Neural progenitor cell (in vitro differentiated cells): ENCODE results near the gene RNGTT. TPM values are rescaled to one million over a fixed set of nuclear protein-coding genes. Genes with fewer than 3 reads are reported as not detected.

ENCODE experiments used
- DNase-seq: peaks from one replicate; pipeline ENCODE4 v3.0.0-alpha.2; 2016; ENCODE audit warnings: low spot score
- H2AFZ ChIP-seq: fragments of 200-600 bp; sonication (generic); replicated peaks from 2 replicates; pipeline ENCODE4 v1.6.1; 2016; ENCODE audit warnings: antibody characterized with exemption
- H3F3A ChIP-seq: fragments of 200-600 bp; sonication (generic); 2 replicates; pipeline ENCODE4 v1.6.1; 2016; ENCODE audit warnings: antibody characterized with exemption, low read depth
- H3K27ac ChIP-seq: fragments of 200-600 bp; sonication (generic); 2 replicates; pipeline ENCODE4 v1.5.1; 2016; ENCODE audit warnings: mild to moderate bottlenecking
- H3K27me3 ChIP-seq: fragments of 200-600 bp; sonication (generic); 2 replicates; pipeline ENCODE4 v1.6.1; 2016; ENCODE audit warnings: mild to moderate bottlenecking, moderate library complexity
- H3K36me3 ChIP-seq: fragments of 200-600 bp; sonication (generic); 2 replicates; pipeline ENCODE4 v1.5.1; 2016
- H3K4me1 ChIP-seq: fragments of 200-600 bp; sonication (generic); 2 replicates; pipeline ENCODE4 v1.6.1; 2016; ENCODE audit warnings: mixed run types
- H3K4me2 ChIP-seq: fragments of 200-600 bp; sonication (generic); 2 replicates; pipeline ENCODE4 v1.6.1; 2016
- H3K4me3 ChIP-seq: fragments of 200-600 bp; sonication (generic); 2 replicates; pipeline ENCODE4 v1.5.1; 2016
- H3K79me2 ChIP-seq: fragments of 200-600 bp; sonication (generic); 2 replicates; pipeline ENCODE4 v1.6.1; 2016; ENCODE audit warnings: low read depth
- H3K9ac ChIP-seq: fragments of 200-600 bp; sonication (generic); 2 replicates; pipeline ENCODE4 v1.6.1; 2016
- H3K9me3 ChIP-seq: fragments of 200-600 bp; sonication (generic); 2 replicates; pipeline ENCODE4 v1.5.1; 2016; ENCODE audit warnings: low read depth
- H4K20me1 ChIP-seq: fragments of 200-600 bp; sonication (generic); 2 replicates; pipeline ENCODE4 v1.6.1; 2016; ENCODE audit warnings: low read depth
- H3K27ac Mint-ChIP-seq: 3 replicates; pipeline ENCODE4 v1.8.0; 2021; ENCODE audit warnings: mixed read lengths
- H3K27me3 Mint-ChIP-seq: 2 replicates; pipeline ENCODE4 v1.8.0; 2022; ENCODE audit warnings: low read depth, mild to moderate bottlenecking, inconsistent platforms, moderate library complexity, mixed read lengths; ENCODE audit not compliant: insufficient read depth
- H3K36me3 Mint-ChIP-seq: 3 replicates; pipeline ENCODE4 v1.8.0; 2021; ENCODE audit warnings: mixed read lengths
- H3K4me1 Mint-ChIP-seq: 3 replicates; pipeline ENCODE4 v1.8.0; 2021; ENCODE audit warnings: mixed read lengths
- H3K4me3 Mint-ChIP-seq: 3 replicates; pipeline ENCODE4 v1.8.0; 2021; ENCODE audit warnings: mild to moderate bottlenecking, moderate library complexity, mixed read lengths
- H3K9me3 Mint-ChIP-seq: 3 replicates; pipeline ENCODE4 v1.8.0; 2020; ENCODE audit warnings: mixed read lengths
- CTCF ChIP-seq: fragments of 200-600 bp; sonication (generic); IDR thresholded peaks from 2 replicates; pipeline ENCODE4 v1.5.1; 2017; ENCODE audit warnings: antibody characterized with exemption, mild to moderate bottlenecking
- EZH2 ChIP-seq: fragments of 200-600 bp; sonication (generic); IDR thresholded peaks from 2 replicates; pipeline ENCODE4 v1.6.1; 2017; ENCODE audit warnings: antibody characterized with exemption, mild to moderate bottlenecking, moderate library complexity
- EZH2phosphoT487 ChIP-seq: fragments of 200-600 bp; sonication (generic); IDR thresholded peaks from 2 replicates; pipeline ENCODE4 v1.6.1; 2017; ENCODE audit warnings: antibody characterized with exemption
- total RNA-seq: library from RNA; depleted of rRNA; stranded (reverse); fragments of >200 nt; gene quantifications from 2 replicates; pipeline ENCODE4 v1.2.3, GENCODE V29; 2015; ENCODE audit warnings: low replicate concordance

Gene RNGTT
- total RNA-seq, 1 donor from 2014 or later = 71.7 TPM

- Mint-ChIP-seq H3K27me3 (no peaks in the 10 kb centered on the region), H3K9me3 (peaks cover 40% of the 10 kb centered on the region), H3K4me3 (no peak overlapping the region), H3K27ac (no peak overlapping the region), H3K36me3 (peaks cover 28% of the 10 kb centered on the region), H3K4me1 (no peaks in the 10 kb centered on the region)
- no peak overlapping the region for H3K4me3 ChIP-seq
- no peak overlapping the region for H2AFZ ChIP-seq
- peaks cover 12% of the 10 kb centered on the region for H3K9me3 ChIP-seq
- no peak for TF ChIP-seq CTCF
- no peak for TF ChIP-seq EZH2phosphoT487
- no peak for TF ChIP-seq EZH2
- H3F3A ChIP-seq = no peaks in the 10 kb centered on the region
- H3K27me3 ChIP-seq = no peaks in the 10 kb centered on the region
- no peaks in the 10 kb centered on the region for H3K79me2 ChIP-seq
- H3K27ac ChIP-seq = no peak overlapping the region
- no peak overlapping the region for H3K9ac ChIP-seq
- H3K4me2 ChIP-seq = no peak overlapping the region
- DNase-seq = no peak
- no peaks in the 10 kb centered on the region for H3K4me1 ChIP-seq
- no peaks in the 10 kb centered on the region for H4K20me1 ChIP-seq
- H3K36me3 ChIP-seq = peaks cover 12% of the 10 kb centered on the region
Observed at GRCh38 chr6:88671624-88672023, 291.8 kb downstream of the RNGTT start.

GRCh38 chr6:88670369-88670768 is 293.0 kb downstream of the RNGTT start:
- Mint-ChIP-seq H3K4me1 (no peaks in the 10 kb centered on the region), H3K36me3 (peaks cover 28% of the 10 kb centered on the region), H3K27me3 (no peaks in the 10 kb centered on the region), H3K4me3 (no peak overlapping the region), H3K9me3 (peaks cover 40% of the 10 kb centered on the region), H3K27ac (no peak overlapping the region)
- H3K4me3 ChIP-seq = no peak overlapping the region
- no peak overlapping the region for H3K9ac ChIP-seq
- peaks cover 12% of the 10 kb centered on the region for H3K36me3 ChIP-seq
- H3K4me2 ChIP-seq = no peak overlapping the region
- TF ChIP-seq EZH2phosphoT487 = no peak
- TF ChIP-seq CTCF = no peak
- TF ChIP-seq EZH2 = no peak
- no peak for DNase-seq
- H3K4me1 ChIP-seq = no peaks in the 10 kb centered on the region
- H3K79me2 ChIP-seq = no peaks in the 10 kb centered on the region
- no peaks in the 10 kb centered on the region for H3K27me3 ChIP-seq
- H2AFZ ChIP-seq = no peak overlapping the region
- H3K9me3 ChIP-seq = peaks cover 12% of the 10 kb centered on the region
- H4K20me1 ChIP-seq = no peaks in the 10 kb centered on the region
- no peaks in the 10 kb centered on the region for H3F3A ChIP-seq
- H3K27ac ChIP-seq = no peak overlapping the region

GRCh38 chr6:88669475-88669874 is 293.9 kb downstream of the RNGTT start:
- TF ChIP-seq EZH2phosphoT487 (no peak), CTCF (no peak), EZH2 (no peak)
- Histone ChIP-seq H2AFZ (no peak overlapping the region), H3K36me3 (peaks cover 12% of the 10 kb centered on the region), H3K79me2 (no peaks in the 10 kb centered on the region), H3K4me3 (no peak overlapping the region), H3K9ac (no peak overlapping the region), H3K4me1 (no peaks in the 10 kb centered on the region), H4K20me1 (no peaks in the 10 kb centered on the region), H3K27me3 (no peaks in the 10 kb centered on the region), H3F3A (no peaks in the 10 kb centered on the region), H3K9me3 (peaks cover 12% of the 10 kb centered on the region), H3K27ac (no peak overlapping the region), H3K4me2 (no peak overlapping the region)
- Mint-ChIP-seq H3K27me3 (peaks cover 2% of the 10 kb centered on the region), H3K4me1 (no peaks in the 10 kb centered on the region), H3K4me3 (no peak overlapping the region), H3K9me3 (peaks cover 40% of the 10 kb centered on the region), H3K27ac (no peak overlapping the region), H3K36me3 (peaks cover 28% of the 10 kb centered on the region)
- no peak for DNase-seq
